Measurements from ENCODE around the gene DYSF.

DNA sequence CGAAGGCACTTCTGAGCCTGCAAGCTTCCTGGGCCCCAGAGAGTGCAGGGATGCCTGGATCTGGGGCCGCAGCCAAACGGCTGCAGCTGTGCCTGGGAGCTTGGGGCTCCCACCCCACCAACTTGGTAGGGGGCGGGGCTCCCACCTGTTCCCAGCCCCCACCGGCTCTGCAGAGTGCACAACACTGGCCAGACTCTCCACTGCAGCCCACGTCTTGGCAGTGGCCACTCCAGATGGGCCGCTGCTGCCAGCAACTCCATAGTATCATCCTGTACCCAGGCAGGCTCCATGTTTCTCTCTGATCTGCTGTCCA lies 9.9 kb downstream of the DYSF start:
- no peak for TF ChIP-seq GATA2 (IDR thresholded peaks at IDR 0.05; ENCODE audit: low read depth, low read length)
- no peak for TF ChIP-seq GATA3 (IDR thresholded peaks at IDR 0.05; ENCODE audit: low read depth, low read length)

Data from SH-SY5Y (cell line).